Chondrocyte (in vitro differentiated cells): ENCODE measurements around the gene WHAMM. TPM values are rescaled to one million over a fixed set of nuclear protein-coding genes. Genes with fewer than 3 reads are reported as not detected.
A peak's percentile ranks its signal among the peaks of the same experiment; 100 is the strongest.

ENCODE experiments used
- DNase-seq: peaks from one replicate; pipeline ENCODE4 v3.0.0; 2021; ENCODE audit warnings: mixed read lengths, low spot score
- H3K27ac Mint-ChIP-seq: one replicate; pipeline ENCODE4 v1.8.0; 2021; ENCODE audit warnings: mild to moderate bottlenecking, moderate library complexity, mixed read lengths; ENCODE audit not compliant: unreplicated experiment
- H3K27me3 Mint-ChIP-seq: 2 replicates; pipeline ENCODE4 v1.8.0; 2021; ENCODE audit warnings: low read depth, mixed read lengths
- H3K36me3 Mint-ChIP-seq: 2 replicates; pipeline ENCODE4 v1.8.0; 2021; ENCODE audit warnings: low read depth, mixed read lengths
- H3K4me1 Mint-ChIP-seq: 2 replicates; pipeline ENCODE4 v1.8.0; 2021; ENCODE audit warnings: low read depth, mild to moderate bottlenecking, mixed read lengths
- H3K4me3 Mint-ChIP-seq: one replicate; pipeline ENCODE4 v1.8.0; 2021; ENCODE audit warnings: mild to moderate bottlenecking, moderate library complexity, mixed read lengths; ENCODE audit not compliant: unreplicated experiment
- H3K9me3 Mint-ChIP-seq: 2 replicates; pipeline ENCODE4 v1.8.0; 2021; ENCODE audit warnings: low read depth, mixed read lengths
- CTCF ChIP-seq: fragments of 200-600 bp; sonication (generic); IDR thresholded peaks from 2 replicates; pipeline ENCODE4 v1.5.0; 2021; ENCODE audit warnings: antibody characterized with exemption, mild to moderate bottlenecking, moderate library complexity
- total RNA-seq: library from RNA; stranded (reverse); gene quantifications from 3 replicates; pipeline ENCODE4 v1.2.1, GENCODE V29; 2021

WHAMM gene
- total RNA-seq, 1 donor from 2014 or later: 10.0 TPM

GRCh38 chr15:82832601-82833361 is 23.4 kb downstream of the WHAMM start:
- Mint-ChIP-seq H3K36me3 (peaks cover 62% of the 10 kb centered on the region), H3K4me1 (peaks cover 25% of the 10 kb centered on the region), H3K4me3 (no peak overlapping the region)

GRCh38 chr15:82833362-82833682 is 23.9 kb downstream of the WHAMM start:
- Mint-ChIP-seq H3K4me1 (peaks cover 25% of the 10 kb centered on the region), H3K27me3 (no peaks in the 10 kb centered on the region), H3K36me3 (peaks cover 62% of the 10 kb centered on the region), H3K9me3 (no peaks in the 10 kb centered on the region), H3K27ac (peak overlapping the region; percentile 89), H3K4me3 (no peak overlapping the region)
- no peak for DNase-seq
- no peak for TF ChIP-seq CTCF

More at GRCh38 chr15:82832601-82833361, 23.4 kb downstream of the WHAMM start:
- no peaks in the 10 kb centered on the region for H3K9me3 Mint-ChIP-seq
- peak overlapping the region; percentile 89 for H3K27ac Mint-ChIP-seq
- peak; percentile 60 for TF ChIP-seq CTCF
- DNase-seq: no peak
- no peaks in the 10 kb centered on the region for H3K27me3 Mint-ChIP-seq

GRCh38 chr15:82835391-82835917 is 26.0 kb downstream of the WHAMM start:
- DNase-seq: no peak
- no peak for TF ChIP-seq CTCF
- no peak overlapping the region for H3K4me3 Mint-ChIP-seq
- H3K27me3 Mint-ChIP-seq: no peaks in the 10 kb centered on the region
- H3K9me3 Mint-ChIP-seq: peaks cover 11% of the 10 kb centered on the region
- H3K36me3 Mint-ChIP-seq: peaks cover 52% of the 10 kb centered on the region
- H3K27ac Mint-ChIP-seq: no peak overlapping the region
- H3K4me1 Mint-ChIP-seq: peaks cover 25% of the 10 kb centered on the region

- H3K27ac Mint-ChIP-seq: no peak overlapping the region
- peaks cover 35% of the 10 kb centered on the region for H3K36me3 Mint-ChIP-seq
Observed at GRCh38 chr15:82838096-82838735, 28.8 kb downstream of the WHAMM start.

More at GRCh38 chr15:82838096-82838735, 28.8 kb downstream of the WHAMM start:
- no peaks in the 10 kb centered on the region for H3K27me3 Mint-ChIP-seq
- no peak for TF ChIP-seq CTCF
- DNase-seq: no peak
- H3K9me3 Mint-ChIP-seq: peaks cover 11% of the 10 kb centered on the region
- peaks cover 4% of the 10 kb centered on the region for H3K4me1 Mint-ChIP-seq
- no peak overlapping the region for H3K4me3 Mint-ChIP-seq
